NCI-H1048 (cell line): ENCODE measurements around the gene UNK.
"Not testable (repeated sequence)": the region's sequence is repeated elsewhere in the genome, so short reads cannot be mapped to it uniquely, and the experiment has no call there.

Source experiments
- DNase-seq: peaks from one replicate; lab custom pipeline; 2025; lab: John Stamatoyannopoulos, UW

UNK gene

GRCh38 chr17:75754378-75755204 lies 30.0 kb upstream of the UNK start:
- DNase-seq: no peak

GRCh38 chr17:75755205-75755901 lies 29.3 kb upstream of the UNK start:
- DNase-seq: no peak

GRCh38 chr17:75755990-75756389 lies 28.6 kb upstream of the UNK start:
- DNase-seq: no peak

- no peak for DNase-seq
Measured at GRCh38 chr17:75756451-75757085, 28.0 kb upstream of the UNK start.

- DNase-seq: no peak
Measured at GRCh38 chr17:75757086-75757681, 27.4 kb upstream of the UNK start.

GRCh38 chr17:75758131-75758905 lies 26.3 kb upstream of the UNK start:
- no peak for DNase-seq

GRCh38 chr17:75759457-75759856 lies 25.1 kb upstream of the UNK start:
- DNase-seq: no peak

- DNase-seq: not testable (repeated sequence)
Measured at GRCh38 chr17:75759978-75760640, 24.5 kb upstream of the UNK start.

- no peak for DNase-seq
Measured at GRCh38 chr17:75762513-75763268, 21.9 kb upstream of the UNK start.

GRCh38 chr17:75763269-75763607 lies 21.4 kb upstream of the UNK start:
- DNase-seq: no peak

- no peak for DNase-seq
Measured at GRCh38 chr17:75763613-75764416, 20.8 kb upstream of the UNK start.

GRCh38 chr17:75764417-75764710 lies 20.2 kb upstream of the UNK start:
- DNase-seq: no peak

- DNase-seq: no peak
Measured at GRCh38 chr17:75764711-75765421, 19.7 kb upstream of the UNK start, which contains the start of gene GALK1. GALK1 (minus strand) TSS chr17:75765192; CDS start chr17:75765136, 56 bp downstream.

GRCh38 chr17:75765981-75766380 lies 18.6 kb upstream of the UNK start:
- DNase-seq: no peak

- no peak for DNase-seq
Measured at GRCh38 chr17:75767881-75768280, 16.7 kb upstream of the UNK start.

- no peak for DNase-seq
Measured at GRCh38 chr17:75769536-75769935, 15.1 kb upstream of the UNK start.

GRCh38 chr17:75771334-75772281 lies 13.0 kb upstream of the UNK start:
- no peak for DNase-seq
